Measurements from ENCODE around the gene CENPW.

The CENPW gene

DNA sequence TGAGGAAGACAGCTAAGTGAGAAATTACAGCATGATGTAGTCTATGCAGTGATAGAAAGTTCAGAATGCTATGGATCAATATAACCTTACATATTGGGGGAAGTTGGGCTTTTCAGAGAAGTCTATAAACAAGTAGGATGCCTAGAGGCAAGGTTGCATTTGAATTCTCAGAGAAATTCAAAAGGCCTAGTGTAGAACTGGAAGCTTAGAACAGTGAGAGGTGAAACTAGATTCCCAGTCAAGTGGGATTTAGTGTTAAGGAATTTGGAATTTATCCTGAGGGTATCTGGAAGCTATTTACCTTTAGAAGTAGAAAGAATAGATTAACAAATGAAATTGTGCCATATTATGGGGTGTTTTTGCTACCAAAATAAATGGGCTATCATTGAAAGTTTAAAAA, 4.3 kb downstream of the CENPW start:
- Histone ChIP-seq H3K4me1 (ENCODE audit: insufficient read depth, low read length) (peaks cover 9% of the 10 kb centered on the region; the same call in 1 of the 2 replicates), H3K9ac (ENCODE audit: low read depth, low read length) (no peak overlapping the region), H3K36me3 (ENCODE audit: insufficient read depth, low read length) (no peaks in the 10 kb centered on the region), H3K9me3 (ENCODE audit: control insufficient read depth, insufficient read depth, low read length) (no peaks in the 10 kb centered on the region)

DNA sequence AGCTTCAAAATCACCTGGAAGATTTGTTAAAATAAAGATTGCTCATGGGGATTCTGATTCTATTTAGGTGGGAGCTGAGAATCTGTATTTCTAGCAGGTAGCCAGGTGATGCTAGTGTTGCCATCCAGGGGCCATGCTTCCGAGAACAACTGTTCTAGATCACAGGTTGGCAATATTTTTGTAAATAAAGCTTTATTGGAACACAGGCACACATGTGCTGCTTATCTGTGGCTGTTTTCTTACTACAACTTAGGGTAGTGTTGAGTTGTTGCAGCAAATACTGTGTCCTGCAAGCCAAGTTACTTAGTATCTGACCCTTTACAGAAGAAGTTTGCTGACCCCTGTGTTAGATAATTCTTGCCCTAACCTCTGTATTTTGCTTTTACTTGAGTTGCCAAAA, 12.0 kb downstream of the CENPW start:
- H3K36me3 ChIP-seq (ENCODE audit: insufficient read depth, low read length) = no peaks in the 10 kb centered on the region

DNA sequence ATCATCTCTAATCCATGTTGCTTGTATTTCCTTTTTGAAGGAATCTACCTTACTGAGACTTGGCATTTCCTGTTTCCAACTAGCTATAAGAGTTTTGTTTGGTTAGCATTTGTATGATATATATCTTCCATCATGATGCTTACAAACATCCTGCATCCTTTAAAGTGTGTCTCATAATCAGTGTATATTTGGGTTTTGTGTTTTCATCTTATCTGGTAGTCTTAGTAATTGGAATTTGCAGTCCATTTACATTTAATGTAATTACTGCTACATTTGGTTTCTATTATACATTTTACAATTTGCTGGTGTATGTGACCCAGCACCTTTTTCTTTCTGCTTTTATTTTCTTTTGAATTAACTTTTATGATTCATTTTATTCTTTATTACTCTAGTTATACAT, 12.6 kb downstream of the CENPW start:
- H3K9ac ChIP-seq (ENCODE audit: low read depth, low read length) = no peak overlapping the region
- peaks cover 5% of the 10 kb centered on the region; the same call in 1 of the 2 replicates for H3K9me3 ChIP-seq (ENCODE audit: control insufficient read depth, insufficient read depth, low read length)
- no peaks in the 10 kb centered on the region for H3K36me3 ChIP-seq (ENCODE audit: insufficient read depth, low read length)
- no peaks in the 10 kb centered on the region for H3K4me1 ChIP-seq (ENCODE audit: insufficient read depth, low read length)

More for the DNA sequence above, 12.0 kb downstream of the CENPW start:
- Histone ChIP-seq H3K9me3 (ENCODE audit: control insufficient read depth, insufficient read depth, low read length) (peaks cover 5% of the 10 kb centered on the region; the same call in 1 of the 2 replicates), H3K4me1 (ENCODE audit: insufficient read depth, low read length) (no peaks in the 10 kb centered on the region), H3K9ac (ENCODE audit: low read depth, low read length) (no peak overlapping the region)

DNA sequence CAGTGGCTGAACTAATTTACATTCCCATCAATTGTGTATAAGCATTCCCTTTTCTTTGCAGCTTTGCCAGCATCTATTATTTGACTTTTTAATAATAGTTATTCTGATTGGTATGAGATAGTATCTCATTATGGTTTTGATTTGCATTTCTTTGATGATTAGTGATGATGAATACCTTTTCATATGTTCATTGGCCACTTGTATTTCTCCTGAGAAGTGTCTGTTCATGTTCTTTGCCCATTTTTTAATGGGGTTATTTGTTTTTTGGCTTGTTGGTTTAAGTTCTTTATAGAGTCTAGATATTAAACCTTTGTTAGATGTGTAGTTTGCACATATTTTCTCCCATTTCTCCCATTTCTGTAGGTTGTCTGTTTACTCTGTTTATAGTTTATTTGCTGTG, 16.6 kb downstream of the CENPW start:
- no peak overlapping the region for H3K9ac ChIP-seq (ENCODE audit: low read depth, low read length)
- H3K36me3 ChIP-seq (ENCODE audit: insufficient read depth, low read length) = no peaks in the 10 kb centered on the region
- no peaks in the 10 kb centered on the region for H3K4me1 ChIP-seq (ENCODE audit: insufficient read depth, low read length)
- peaks cover 8% of the 10 kb centered on the region; the same call in 1 of the 2 replicates for H3K9me3 ChIP-seq (ENCODE audit: control insufficient read depth, insufficient read depth, low read length)

DNA sequence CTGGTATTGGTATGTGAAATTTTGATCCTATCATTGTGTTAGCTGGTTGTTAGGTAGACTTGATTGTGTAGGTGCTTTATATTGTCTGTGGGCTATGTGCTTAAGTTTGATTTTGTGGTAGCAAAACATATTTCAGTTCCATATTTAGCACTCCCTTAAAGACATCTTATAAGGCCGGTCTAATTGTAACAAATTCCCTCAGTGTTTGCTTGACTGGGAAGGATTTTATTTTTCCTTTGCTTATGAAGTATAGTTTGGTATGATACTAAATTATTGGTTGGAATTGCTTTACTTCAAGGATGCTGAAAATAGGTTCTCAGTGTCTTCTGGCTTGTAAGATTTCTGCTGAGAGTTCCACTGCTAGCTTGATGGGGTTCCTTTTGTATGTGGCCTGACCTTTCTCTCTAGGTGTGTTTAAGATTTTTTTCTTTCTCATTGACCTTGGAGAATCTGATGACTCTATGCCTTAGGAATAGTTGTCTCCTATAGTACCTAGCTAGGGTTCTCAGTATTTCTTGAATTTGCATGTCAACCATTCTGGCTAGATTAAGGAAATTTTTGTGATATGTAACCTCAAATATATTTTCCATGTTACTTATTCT, 20.1 kb downstream of the CENPW start:
- Histone ChIP-seq H3K9me3 (ENCODE audit: control insufficient read depth, insufficient read depth, low read length) (peaks cover 8% of the 10 kb centered on the region; the same call in 1 of the 2 replicates), H3K9ac (ENCODE audit: low read depth, low read length) (no peak overlapping the region), H3K36me3 (ENCODE audit: insufficient read depth, low read length) (no peaks in the 10 kb centered on the region), H3K4me1 (ENCODE audit: insufficient read depth, low read length) (no peaks in the 10 kb centered on the region)

DNA sequence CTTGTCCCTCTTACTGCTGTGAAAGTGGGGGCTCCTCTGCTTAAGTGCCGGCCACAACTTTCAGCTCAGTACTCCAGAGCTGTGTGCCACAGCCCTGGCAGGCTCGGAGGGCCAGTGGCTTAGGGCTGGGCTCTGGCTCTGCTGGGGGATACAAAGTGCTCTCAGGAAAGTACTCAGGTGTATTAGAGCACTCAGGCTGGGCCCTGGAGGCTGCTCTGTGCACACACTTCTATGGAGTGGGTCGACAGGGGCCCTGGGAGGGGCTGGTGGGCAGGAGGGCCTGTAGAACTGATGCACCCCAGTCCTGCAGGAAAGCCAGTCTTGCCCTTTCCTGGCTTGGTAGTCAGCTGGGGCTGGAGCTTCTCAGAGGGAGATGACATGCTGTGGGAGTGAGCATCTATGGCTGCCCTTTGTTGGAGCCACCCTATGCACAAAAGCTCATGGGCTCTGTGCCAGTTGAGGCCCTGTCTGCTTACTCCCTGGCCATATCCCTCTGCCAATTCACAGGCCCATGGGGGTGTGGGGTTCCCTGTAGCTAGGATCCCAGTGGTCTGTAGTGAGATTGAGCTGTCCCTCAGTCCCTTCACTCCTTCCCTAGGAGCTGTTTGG, 22.0 kb downstream of the CENPW start:
- H3K9ac ChIP-seq (ENCODE audit: low read depth, low read length) = no peak overlapping the region
- no peaks in the 10 kb centered on the region for H3K4me1 ChIP-seq (ENCODE audit: insufficient read depth, low read length)
- no peaks in the 10 kb centered on the region for H3K36me3 ChIP-seq (ENCODE audit: insufficient read depth, low read length)
- H3K9me3 ChIP-seq (ENCODE audit: control insufficient read depth, insufficient read depth, low read length) = peaks cover 3% of the 10 kb centered on the region; the same call in 1 of the 2 replicates

DNA sequence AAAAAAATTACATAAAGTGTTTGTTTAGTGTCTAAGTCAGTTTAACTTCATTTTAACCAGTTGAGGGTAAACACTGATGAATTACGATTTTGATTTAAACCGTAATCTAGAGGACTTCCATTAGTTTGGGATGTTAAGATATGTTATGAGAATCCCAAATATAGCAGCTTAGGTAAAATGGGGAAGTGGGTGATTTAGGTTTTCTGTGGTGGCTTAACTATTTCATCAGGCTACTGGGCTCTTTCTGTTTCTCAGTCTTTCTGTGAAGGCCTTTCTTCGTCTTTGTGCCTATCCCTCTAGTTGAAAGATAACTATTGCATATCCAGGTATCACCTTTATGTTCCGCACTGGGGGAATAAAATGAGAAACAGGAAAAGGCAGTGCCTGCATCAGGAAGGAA, 27.9 kb downstream of the CENPW start:
- no peaks in the 10 kb centered on the region for H3K9me3 ChIP-seq (ENCODE audit: control insufficient read depth, insufficient read depth, low read length)
- H3K36me3 ChIP-seq (ENCODE audit: insufficient read depth, low read length) = no peaks in the 10 kb centered on the region
- H3K9ac ChIP-seq (ENCODE audit: low read depth, low read length) = no peak overlapping the region
- no peaks in the 10 kb centered on the region for H3K4me1 ChIP-seq (ENCODE audit: insufficient read depth, low read length)

DNA sequence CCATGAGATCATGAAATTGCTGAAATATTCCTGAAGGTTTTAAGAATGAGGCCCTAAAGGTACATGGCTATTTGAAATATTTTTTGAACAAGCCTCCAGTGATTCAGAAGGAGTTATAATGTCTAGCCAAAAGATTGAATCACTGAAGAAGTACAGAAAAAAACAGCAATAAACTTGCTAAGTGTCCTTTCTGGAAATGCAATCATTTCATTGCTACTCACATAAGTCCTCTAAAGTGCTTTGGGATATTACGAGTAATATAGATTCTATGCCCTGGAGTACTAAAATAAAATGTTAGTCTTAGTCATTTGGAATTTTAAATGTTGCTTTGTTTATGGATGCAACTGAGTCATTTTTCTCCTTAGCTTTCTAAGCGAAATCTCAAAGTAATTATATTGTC, 32.7 kb downstream of the CENPW start:
- H3K36me3 ChIP-seq (ENCODE audit: insufficient read depth, low read length) = no peaks in the 10 kb centered on the region
- H3K9ac ChIP-seq (ENCODE audit: low read depth, low read length) = no peak overlapping the region

DNA sequence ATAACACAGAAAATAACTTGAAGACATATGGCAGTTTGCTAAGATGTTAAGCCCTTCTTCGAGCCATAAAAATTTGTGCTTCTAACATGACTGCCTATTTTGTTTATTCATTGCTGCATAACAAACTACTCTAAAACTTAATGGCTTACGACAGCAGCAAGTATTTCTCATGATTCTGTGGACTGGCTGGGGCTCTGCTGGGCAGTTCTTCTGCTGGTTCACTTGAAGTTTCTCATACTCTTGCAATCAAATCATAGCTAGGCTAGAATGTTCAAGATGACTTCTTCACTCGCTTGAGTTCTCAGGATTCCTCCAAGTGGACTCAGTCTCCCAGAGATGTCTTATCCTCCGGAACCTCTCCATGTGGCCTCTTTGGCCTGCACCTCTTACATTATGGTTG, 33.4 kb downstream of the CENPW start:
- no peak overlapping the region for H3K9ac ChIP-seq (ENCODE audit: low read depth, low read length)

More for the DNA sequence above, 32.7 kb downstream of the CENPW start:
- Histone ChIP-seq H3K4me1 (ENCODE audit: insufficient read depth, low read length) (no peaks in the 10 kb centered on the region), H3K9me3 (ENCODE audit: control insufficient read depth, insufficient read depth, low read length) (no peaks in the 10 kb centered on the region; the same call in 1 of the 2 replicates)

DNA sequence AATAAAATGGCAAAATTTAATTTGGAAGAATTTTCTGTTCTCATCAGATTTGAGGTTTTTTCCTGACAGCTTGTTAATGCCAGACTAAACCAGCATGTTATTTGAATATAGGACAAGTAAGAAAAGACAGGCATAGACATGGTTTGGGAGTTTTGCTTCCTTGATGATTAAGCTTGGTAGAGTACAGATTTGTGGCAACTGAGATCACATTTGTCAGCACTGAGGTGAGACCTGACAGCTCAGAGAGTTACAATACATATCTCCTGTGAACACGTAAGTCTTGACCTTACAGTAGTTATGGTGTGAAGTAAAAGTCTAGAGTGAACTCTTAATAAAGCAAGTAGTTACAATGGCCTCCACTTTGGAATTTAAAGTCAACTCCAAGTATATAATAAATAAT, 34.5 kb downstream of the CENPW start:
- Histone ChIP-seq H3K9me3 (ENCODE audit: control insufficient read depth, insufficient read depth, low read length) (no peaks in the 10 kb centered on the region; the same call in 1 of the 2 replicates), H3K4me1 (ENCODE audit: insufficient read depth, low read length) (no peaks in the 10 kb centered on the region), H3K36me3 (ENCODE audit: insufficient read depth, low read length) (no peaks in the 10 kb centered on the region), H3K9ac (ENCODE audit: low read depth, low read length) (no peak overlapping the region)

More for the DNA sequence above, 33.4 kb downstream of the CENPW start:
- Histone ChIP-seq H3K4me1 (ENCODE audit: insufficient read depth, low read length) (no peaks in the 10 kb centered on the region), H3K36me3 (ENCODE audit: insufficient read depth, low read length) (no peaks in the 10 kb centered on the region), H3K9me3 (ENCODE audit: control insufficient read depth, insufficient read depth, low read length) (no peaks in the 10 kb centered on the region; the same call in 1 of the 2 replicates)

DNA sequence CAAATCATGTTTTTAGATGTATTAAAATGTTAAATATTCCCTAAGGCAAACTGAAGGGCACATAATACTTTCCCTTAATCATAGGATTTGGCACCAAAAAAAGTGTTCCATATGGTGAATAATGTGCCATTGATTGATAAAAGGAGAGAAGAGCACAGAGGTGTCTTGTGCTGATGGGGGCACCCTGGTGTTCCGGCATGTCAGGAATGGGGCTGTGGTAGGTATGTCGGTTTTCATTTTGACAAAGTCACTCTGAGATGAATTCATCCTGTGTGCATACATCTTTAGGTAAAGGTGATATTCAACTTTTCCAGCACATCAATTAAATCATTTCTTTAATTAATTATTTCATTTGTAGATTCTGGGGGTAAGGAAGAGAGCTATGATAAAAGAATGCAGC, 36.8 kb downstream of the CENPW start:
- H3K36me3 ChIP-seq (ENCODE audit: insufficient read depth, low read length) = no peaks in the 10 kb centered on the region
- H3K4me1 ChIP-seq (ENCODE audit: insufficient read depth, low read length) = no peaks in the 10 kb centered on the region
- H3K9ac ChIP-seq (ENCODE audit: low read depth, low read length) = no peak overlapping the region
- no peaks in the 10 kb centered on the region; the same call in 1 of the 2 replicates for H3K9me3 ChIP-seq (ENCODE audit: control insufficient read depth, insufficient read depth, low read length)

DNA sequence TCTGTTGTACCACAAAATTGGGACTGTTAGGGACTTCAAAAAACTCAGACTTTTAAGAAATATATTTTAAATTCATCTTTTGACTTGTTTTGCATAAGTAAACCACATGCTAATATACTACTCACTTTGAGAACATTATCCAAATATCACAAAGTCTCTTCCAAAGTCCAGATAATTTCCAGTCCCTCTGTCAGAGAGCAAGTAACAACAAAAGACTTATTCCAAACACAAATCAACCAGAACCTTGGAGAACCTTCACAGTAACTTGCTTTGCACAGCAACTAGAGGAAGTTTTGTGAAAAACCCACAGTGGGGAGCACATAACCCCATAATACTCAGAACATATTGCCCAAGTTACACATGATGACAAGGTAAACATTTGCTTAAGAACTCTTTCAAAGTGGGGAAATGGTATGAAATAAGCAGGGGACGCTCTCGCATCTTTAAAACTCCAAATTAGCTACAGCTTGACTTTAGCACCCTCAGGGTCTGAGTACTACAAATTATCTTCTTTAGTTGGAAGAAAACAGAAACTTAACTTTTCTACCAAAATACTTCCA, 37.8 kb downstream of the CENPW start:
- Histone ChIP-seq H3K4me1 (ENCODE audit: insufficient read depth, low read length) (no peaks in the 10 kb centered on the region), H3K9me3 (ENCODE audit: control insufficient read depth, insufficient read depth, low read length) (no peaks in the 10 kb centered on the region; the same call in 1 of the 2 replicates), H3K36me3 (ENCODE audit: insufficient read depth, low read length) (no peaks in the 10 kb centered on the region), H3K9ac (ENCODE audit: low read depth, low read length) (no peak overlapping the region)

DNA sequence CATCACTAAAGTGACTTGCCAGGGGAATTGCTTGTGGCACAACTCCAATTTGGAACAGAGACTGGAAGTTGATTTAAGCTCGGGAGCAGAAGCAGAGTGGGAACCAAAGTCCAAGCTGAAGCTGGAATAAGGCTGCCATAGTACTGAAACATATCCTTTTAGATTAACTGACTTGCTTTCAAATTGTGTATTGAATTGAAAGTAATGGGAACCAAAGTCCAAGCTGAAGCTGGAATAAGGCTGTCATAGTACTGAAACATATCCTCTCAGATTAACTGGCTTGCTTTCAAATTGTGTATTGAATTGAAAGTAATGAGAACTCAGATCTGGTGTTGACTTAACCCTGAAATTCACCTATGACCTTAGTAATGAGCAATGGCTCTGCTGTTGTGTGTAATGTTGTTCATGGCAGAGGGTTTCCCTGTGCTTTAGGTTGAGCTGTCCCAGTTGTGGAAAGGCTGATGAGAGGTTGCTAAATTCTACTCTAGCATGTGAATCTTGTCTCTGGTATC, 40.2 kb downstream of the CENPW start:
- Histone ChIP-seq H3K9me3 (ENCODE audit: control insufficient read depth, insufficient read depth, low read length) (peaks cover 7% of the 10 kb centered on the region), H3K36me3 (ENCODE audit: insufficient read depth, low read length) (no peaks in the 10 kb centered on the region), H3K9ac (ENCODE audit: low read depth, low read length) (no peak overlapping the region), H3K4me1 (ENCODE audit: insufficient read depth, low read length) (no peaks in the 10 kb centered on the region)

DNA sequence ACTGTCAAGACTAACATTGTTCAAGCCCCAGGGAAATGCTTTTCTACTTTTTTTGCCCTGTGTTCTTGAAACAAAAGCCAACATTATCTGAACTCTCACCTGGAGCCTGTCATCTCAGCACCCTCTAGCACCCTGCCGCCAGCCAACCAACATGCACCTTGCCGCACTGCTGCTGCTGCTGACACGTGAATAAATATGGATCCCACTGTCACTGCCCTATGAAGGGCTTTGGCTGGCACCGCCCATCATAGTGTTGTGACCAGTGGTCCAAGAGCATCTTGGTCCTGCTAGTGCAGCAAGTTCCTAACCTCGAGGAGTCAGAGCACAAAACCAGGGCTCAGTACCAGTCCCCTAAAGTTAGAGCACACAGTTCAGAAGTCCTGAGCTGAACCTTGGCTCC, 41.6 kb downstream of the CENPW start:
- Histone ChIP-seq H3K36me3 (ENCODE audit: insufficient read depth, low read length) (no peaks in the 10 kb centered on the region), H3K9ac (ENCODE audit: low read depth, low read length) (no peak overlapping the region), H3K4me1 (ENCODE audit: insufficient read depth, low read length) (no peaks in the 10 kb centered on the region), H3K9me3 (ENCODE audit: control insufficient read depth, insufficient read depth, low read length) (peaks cover 7% of the 10 kb centered on the region)

DNA sequence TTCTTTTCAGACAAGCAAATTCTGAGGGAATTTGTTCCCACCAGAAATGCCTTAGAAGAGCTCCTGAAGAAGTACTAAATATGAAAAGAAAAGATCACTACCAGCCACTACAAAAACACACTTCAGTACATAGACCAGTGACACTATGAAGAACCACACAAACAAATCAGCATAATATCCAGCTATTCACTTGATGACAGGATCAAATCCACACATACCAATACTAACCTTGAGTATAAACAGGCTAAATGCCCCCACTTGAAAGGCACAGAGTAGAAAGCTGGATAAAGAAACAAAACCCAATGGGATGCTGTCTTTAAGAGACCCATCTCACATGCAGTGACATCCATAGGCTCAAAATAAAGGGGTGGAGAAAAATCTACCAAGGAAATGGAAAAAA, 43.3 kb downstream of the CENPW start:
- peaks cover 7% of the 10 kb centered on the region for H3K9me3 ChIP-seq (ENCODE audit: control insufficient read depth, insufficient read depth, low read length)
- no peaks in the 10 kb centered on the region for H3K36me3 ChIP-seq (ENCODE audit: insufficient read depth, low read length)
- no peak overlapping the region for H3K9ac ChIP-seq (ENCODE audit: low read depth, low read length)
- H3K4me1 ChIP-seq (ENCODE audit: insufficient read depth, low read length) = no peaks in the 10 kb centered on the region

All from ES-I3 (cell line).